Neural progenitor cell (in vitro differentiated cells): ENCODE measurements around the gene LGALS9C. TPM values are rescaled to one million over a fixed set of nuclear protein-coding genes. Genes with fewer than 3 reads are reported as not detected.
"Not testable (repeated sequence)": the region's sequence is repeated elsewhere in the genome, so short reads cannot be mapped to it uniquely, and the experiment has no call there.

Experiments
- DNase-seq: peaks from one replicate; pipeline ENCODE4 v3.0.0-alpha.2; 2016; ENCODE audit warnings: low spot score
- H2AFZ ChIP-seq: fragments of 200-600 bp; sonication (generic); replicated peaks from 2 replicates; pipeline ENCODE4 v1.6.1; 2016; ENCODE audit warnings: antibody characterized with exemption
- H3F3A ChIP-seq: fragments of 200-600 bp; sonication (generic); 2 replicates; pipeline ENCODE4 v1.6.1; 2016; ENCODE audit warnings: antibody characterized with exemption, low read depth
- H3K27ac ChIP-seq: fragments of 200-600 bp; sonication (generic); 2 replicates; pipeline ENCODE4 v1.5.1; 2016; ENCODE audit warnings: mild to moderate bottlenecking
- H3K27me3 ChIP-seq: fragments of 200-600 bp; sonication (generic); 2 replicates; pipeline ENCODE4 v1.6.1; 2016; ENCODE audit warnings: mild to moderate bottlenecking, moderate library complexity
- H3K36me3 ChIP-seq: fragments of 200-600 bp; sonication (generic); 2 replicates; pipeline ENCODE4 v1.5.1; 2016
- H3K4me1 ChIP-seq: fragments of 200-600 bp; sonication (generic); 2 replicates; pipeline ENCODE4 v1.6.1; 2016; ENCODE audit warnings: mixed run types
- H3K4me2 ChIP-seq: fragments of 200-600 bp; sonication (generic); 2 replicates; pipeline ENCODE4 v1.6.1; 2016
- H3K4me3 ChIP-seq: fragments of 200-600 bp; sonication (generic); 2 replicates; pipeline ENCODE4 v1.5.1; 2016
- H3K79me2 ChIP-seq: fragments of 200-600 bp; sonication (generic); 2 replicates; pipeline ENCODE4 v1.6.1; 2016; ENCODE audit warnings: low read depth
- H3K9ac ChIP-seq: fragments of 200-600 bp; sonication (generic); 2 replicates; pipeline ENCODE4 v1.6.1; 2016
- H3K9me3 ChIP-seq: fragments of 200-600 bp; sonication (generic); 2 replicates; pipeline ENCODE4 v1.5.1; 2016; ENCODE audit warnings: low read depth
- H4K20me1 ChIP-seq: fragments of 200-600 bp; sonication (generic); 2 replicates; pipeline ENCODE4 v1.6.1; 2016; ENCODE audit warnings: low read depth
- H3K27ac Mint-ChIP-seq: 3 replicates; pipeline ENCODE4 v1.8.0; 2021; ENCODE audit warnings: mixed read lengths
- H3K27me3 Mint-ChIP-seq: 2 replicates; pipeline ENCODE4 v1.8.0; 2022; ENCODE audit warnings: low read depth, mild to moderate bottlenecking, inconsistent platforms, moderate library complexity, mixed read lengths; ENCODE audit not compliant: insufficient read depth
- H3K36me3 Mint-ChIP-seq: 3 replicates; pipeline ENCODE4 v1.8.0; 2021; ENCODE audit warnings: mixed read lengths
- H3K4me1 Mint-ChIP-seq: 3 replicates; pipeline ENCODE4 v1.8.0; 2021; ENCODE audit warnings: mixed read lengths
- H3K4me3 Mint-ChIP-seq: 3 replicates; pipeline ENCODE4 v1.8.0; 2021; ENCODE audit warnings: mild to moderate bottlenecking, moderate library complexity, mixed read lengths
- H3K9me3 Mint-ChIP-seq: 3 replicates; pipeline ENCODE4 v1.8.0; 2020; ENCODE audit warnings: mixed read lengths
- small RNA-seq: library from RNA; depleted of rRNA; stranded (forward); fragments of <200 nt; gene quantifications from one replicate; pipeline ENCODE3, GENCODE V24; 2015
- total RNA-seq: library from RNA; depleted of rRNA; stranded (reverse); fragments of >200 nt; gene quantifications from 2 replicates; pipeline ENCODE4 v1.2.3, GENCODE V29; 2015; ENCODE audit warnings: low replicate concordance

The LGALS9C gene
- total RNA-seq, 1 donor from 2014 or later: not detected

DNA sequence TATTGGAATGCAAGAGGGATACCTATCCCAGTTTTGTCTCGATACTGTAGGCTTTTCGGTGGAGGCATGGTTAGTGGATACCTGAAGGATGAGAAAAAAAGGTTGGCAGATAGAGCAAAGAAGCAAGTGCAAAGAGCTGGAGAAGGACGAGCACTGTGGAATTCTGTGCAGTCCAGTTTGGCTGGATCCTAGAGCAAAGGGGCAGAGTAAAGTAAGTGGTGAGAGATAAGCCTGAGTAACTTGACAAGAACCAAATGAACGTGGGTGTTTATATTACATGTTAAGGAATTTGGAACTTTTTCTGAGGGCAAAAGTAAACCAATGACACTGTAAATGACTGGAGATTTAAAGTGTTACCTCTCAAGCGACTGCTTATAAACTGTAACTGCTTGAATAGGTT lies 66.3 kb downstream of the LGALS9C start:
- not testable (repeated sequence) for H3K4me3 ChIP-seq, H3K9me3 Mint-ChIP-seq, H3K79me2 ChIP-seq, H4K20me1 ChIP-seq, H3K27me3 Mint-ChIP-seq, H3K4me1 ChIP-seq, H3F3A ChIP-seq, H3K36me3 ChIP-seq, H3K27ac Mint-ChIP-seq, H3K4me2 ChIP-seq, H3K9ac ChIP-seq, H3K4me3 Mint-ChIP-seq, DNase-seq, H3K36me3 Mint-ChIP-seq, H3K27me3 ChIP-seq, H3K27ac ChIP-seq, H3K9me3 ChIP-seq, H3K4me1 Mint-ChIP-seq, H2AFZ ChIP-seq

Small RNA genes lying within 50 kb of the gene (small RNA-seq; reads per million reads assigned to genes)
- gene AL353997.1: not detected
- not detected for gene AL353997.4

Other genes starting within 250 kb of the LGALS9C start
- 117 and 193 TPM in 2 replicates for gene FLII, start 218.1 kb upstream of the LGALS9C start, total RNA-seq
- gene MIEF2, start 216.1 kb upstream of the LGALS9C start, total RNA-seq: 8.1 and 23.2 TPM in 2 replicates
- 49.2 and 67.8 TPM in 2 replicates for gene TOP3A, start 161.8 kb upstream of the LGALS9C start, total RNA-seq
- 8.9 and 11.9 TPM in 2 replicates for gene SMCR8, start 161.5 kb upstream of the LGALS9C start, total RNA-seq
- gene SHMT1, start 113.2 kb upstream of the LGALS9C start, total RNA-seq: 26.3 and 38.5 TPM in 2 replicates
- not detected in 2 replicates for gene EVPLL, start 99.0 kb upstream of the LGALS9C start, total RNA-seq
- gene TBC1D28, start 167.6 kb downstream of the LGALS9C start, total RNA-seq: 0.09 TPM in 1 of 2 replicates, not detected in the other
- gene FOXO3B, start 205.5 kb downstream of the LGALS9C start, total RNA-seq: 9.4 and 29.0 TPM in 2 replicates